Measurements from ENCODE around the gene LRRC3.

The LRRC3 gene

GRCh38 chr21:44495611-44496563 is 40.6 kb downstream of the LRRC3 start:
- DNase-seq (ENCODE audit: low spot score) (no peak), ATAC-seq (ENCODE audit: low read depth) (no peak)
- Histone ChIP-seq H3K27ac (ENCODE audit: poor library complexity, severe bottlenecking) (no peak overlapping the region), H3K4me1 (ENCODE audit: insufficient read depth, poor library complexity, severe bottlenecking) (no peaks in the 10 kb centered on the region), H3K27me3 (ENCODE audit: insufficient read depth, poor library complexity, severe bottlenecking) (peaks cover 9% of the 10 kb centered on the region), H3K9me3 (ENCODE audit: severe bottlenecking) (peaks cover 12% of the 10 kb centered on the region), H3K36me3 (ENCODE audit: low read depth) (no peaks in the 10 kb centered on the region), H3K4me3 (ENCODE audit: severe bottlenecking) (no peak overlapping the region)
- no peak for TF ChIP-seq CTCF (IDR thresholded peaks at IDR 0.05; ENCODE audit: poor library complexity, severe bottlenecking)

GRCh38 chr21:44496564-44497550 is 41.5 kb downstream of the LRRC3 start:
- H3K27me3 ChIP-seq (ENCODE audit: insufficient read depth, poor library complexity, severe bottlenecking) = peaks cover 9% of the 10 kb centered on the region
- ATAC-seq (ENCODE audit: low read depth) (no peak), DNase-seq (ENCODE audit: low spot score) (no peak)
- no peak overlapping the region for H3K4me3 ChIP-seq (ENCODE audit: severe bottlenecking)
- H3K9me3 ChIP-seq (ENCODE audit: severe bottlenecking) = peaks cover 12% of the 10 kb centered on the region
- H3K4me1 ChIP-seq (ENCODE audit: insufficient read depth, poor library complexity, severe bottlenecking) = no peaks in the 10 kb centered on the region
- no peak overlapping the region for H3K27ac ChIP-seq (ENCODE audit: poor library complexity, severe bottlenecking)
- TF ChIP-seq CTCF (IDR thresholded peaks at IDR 0.05; ENCODE audit: poor library complexity, severe bottlenecking) = no peak
- no peaks in the 10 kb centered on the region for H3K36me3 ChIP-seq (ENCODE audit: low read depth)

DNA sequence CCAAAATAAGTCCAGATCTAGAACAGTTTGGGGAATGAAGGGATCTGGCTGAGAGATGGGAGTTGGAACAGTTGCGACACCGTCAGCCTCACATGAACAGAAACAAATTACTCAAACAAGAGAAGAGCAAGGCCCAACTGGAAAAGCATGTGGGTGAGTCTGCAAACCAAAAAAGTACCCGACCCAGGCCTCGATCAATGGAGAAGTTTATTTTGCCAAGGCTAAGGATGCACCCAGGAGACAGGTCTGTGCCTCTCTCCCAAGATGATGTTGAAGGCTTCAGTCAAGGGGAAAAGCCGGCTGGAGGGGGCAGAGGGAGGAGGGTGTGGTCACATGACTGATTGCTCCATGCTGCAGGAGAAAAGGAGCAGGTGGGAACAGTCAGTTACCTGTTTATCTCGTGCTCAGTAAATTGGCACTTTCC is 42.4 kb downstream of the LRRC3 start:
- no peak for TF ChIP-seq CTCF (IDR thresholded peaks at IDR 0.05; ENCODE audit: poor library complexity, severe bottlenecking)
- H3K4me3 ChIP-seq (ENCODE audit: severe bottlenecking) = no peak overlapping the region

GRCh38 chr21:44498280-44499210 is 43.2 kb downstream of the LRRC3 start:
- DNase-seq (ENCODE audit: low spot score) (peak; percentile 33), ATAC-seq (ENCODE audit: low read depth) (no peak)
- Histone ChIP-seq H3K4me1 (ENCODE audit: insufficient read depth, poor library complexity, severe bottlenecking) (no peaks in the 10 kb centered on the region), H3K4me3 (ENCODE audit: severe bottlenecking) (no peak overlapping the region), H3K9me3 (ENCODE audit: severe bottlenecking) (no peaks in the 10 kb centered on the region), H3K27me3 (ENCODE audit: insufficient read depth, poor library complexity, severe bottlenecking) (peaks cover 9% of the 10 kb centered on the region), H3K27ac (ENCODE audit: poor library complexity, severe bottlenecking) (no peak overlapping the region), H3K36me3 (ENCODE audit: low read depth) (no peaks in the 10 kb centered on the region)
- no peak for TF ChIP-seq CTCF (IDR thresholded peaks at IDR 0.05; ENCODE audit: poor library complexity, severe bottlenecking)

More for the DNA sequence above, 42.4 kb downstream of the LRRC3 start:
- Histone ChIP-seq H3K27me3 (ENCODE audit: insufficient read depth, poor library complexity, severe bottlenecking) (peaks cover 9% of the 10 kb centered on the region), H3K4me1 (ENCODE audit: insufficient read depth, poor library complexity, severe bottlenecking) (no peaks in the 10 kb centered on the region), H3K36me3 (ENCODE audit: low read depth) (no peaks in the 10 kb centered on the region), H3K9me3 (ENCODE audit: severe bottlenecking) (peaks cover 8% of the 10 kb centered on the region), H3K27ac (ENCODE audit: poor library complexity, severe bottlenecking) (no peak overlapping the region)
- DNase-seq (ENCODE audit: low spot score) = no peak
- ATAC-seq (ENCODE audit: low read depth) = no peak
